Measurements from ENCODE around the gene KDM1A.

DNA sequence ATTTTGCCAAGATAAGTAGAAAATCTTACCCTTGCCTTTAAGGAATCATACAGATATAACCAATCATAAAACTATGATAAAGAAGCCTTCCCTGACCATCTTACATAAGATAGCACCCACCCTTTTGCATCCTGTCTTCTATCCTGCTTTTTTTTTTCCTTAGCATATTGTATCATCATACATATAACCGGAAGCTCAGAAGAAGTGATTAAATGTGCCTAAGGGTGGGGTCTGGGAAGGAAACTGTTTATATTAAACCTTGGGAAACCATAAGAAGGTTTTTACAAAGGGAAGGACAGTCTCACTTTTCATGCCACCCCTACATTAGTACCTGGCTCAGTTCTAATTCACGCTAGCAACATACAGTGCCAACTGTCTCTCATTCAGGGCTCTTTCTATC is 82.6 kb downstream of the KDM1A start:
- TF ChIP-seq, protein P1, sequence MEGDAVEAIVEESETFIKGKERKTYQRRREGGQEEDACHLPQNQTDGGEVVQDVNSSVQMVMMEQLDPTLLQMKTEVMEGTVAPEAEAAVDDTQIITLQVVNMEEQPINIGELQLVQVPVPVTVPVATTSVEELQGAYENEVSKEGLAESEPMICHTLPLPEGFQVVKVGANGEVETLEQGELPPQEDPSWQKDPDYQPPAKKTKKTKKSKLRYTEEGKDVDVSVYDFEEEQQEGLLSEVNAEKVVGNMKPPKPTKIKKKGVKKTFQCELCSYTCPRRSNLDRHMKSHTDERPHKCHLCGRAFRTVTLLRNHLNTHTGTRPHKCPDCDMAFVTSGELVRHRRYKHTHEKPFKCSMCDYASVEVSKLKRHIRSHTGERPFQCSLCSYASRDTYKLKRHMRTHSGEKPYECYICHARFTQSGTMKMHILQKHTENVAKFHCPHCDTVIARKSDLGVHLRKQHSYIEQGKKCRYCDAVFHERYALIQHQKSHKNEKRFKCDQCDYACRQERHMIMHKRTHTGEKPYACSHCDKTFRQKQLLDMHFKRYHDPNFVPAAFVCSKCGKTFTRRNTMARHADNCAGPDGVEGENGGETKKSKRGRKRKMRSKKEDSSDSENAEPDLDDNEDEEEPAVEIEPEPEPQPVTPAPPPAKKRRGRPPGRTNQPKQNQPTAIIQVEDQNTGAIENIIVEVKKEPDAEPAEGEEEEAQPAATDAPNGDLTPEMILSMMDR (IDR thresholded peaks at IDR 0.05): no peak
- TF ChIP-seq EZH2 (IDR thresholded peaks at IDR 0.05; ENCODE audit: borderline replicate concordance, insufficient read depth, low read depth, low read length, poor library complexity, severe bottlenecking): no peak
